Right atrium auricular region (tissue), 2 donors: ENCODE data around the gene EMILIN2. TPM values are rescaled to one million over a fixed set of nuclear protein-coding genes. Genes with fewer than 3 reads are reported as not detected.

Experiments
- DNase-seq: peaks from one replicate; pipeline ENCODE4 v3.0.0-alpha.2; 2019; ENCODE audit warnings: low spot score
- H3K27ac ChIP-seq, 2 donors: fragments of 200-600 bp; sonication (generic); 1 replicate in 1 of 2; 2 replicates in 1 of 2; pipeline ENCODE4 v1.5.1; 2016 to 2019
- H3K27me3 ChIP-seq, 2 donors: fragments of 200-600 bp; sonication (generic); one replicate each; pipeline versions ENCODE4 v1.5.1 to v1.6.0; 2017 to 2019
- H3K36me3 ChIP-seq: fragments of 200-600 bp; sonication (generic); one replicate; pipeline ENCODE4 v1.5.1; 2016
- H3K4me1 ChIP-seq, 2 donors: fragments of 200-600 bp; sonication (generic); one replicate each; pipeline versions ENCODE4 v1.5.1 to v1.6.0; 2017 to 2019
- H3K4me3 ChIP-seq, 2 donors: fragments of 200-600 bp; sonication (generic); 1 replicate in 1 of 2; 2 replicates in 1 of 2; pipeline ENCODE4 v1.5.1; 2017 to 2019; ENCODE audit warnings: mild to moderate bottlenecking in 1 of 2, moderate library complexity in 1 of 2
- H3K9me3 ChIP-seq, 2 donors: fragments of 200-600 bp; sonication (generic); one replicate each; pipeline ENCODE4 v1.5.1; 2019
- CTCF ChIP-seq, 2 donors: fragments of 200-600 bp; sonication (generic); IDR thresholded peaks; one replicate each; pipeline ENCODE4 v1.5.1; 2019; ENCODE audit warnings: antibody characterized with exemption in 2 of 2
- total RNA-seq, 2 donors: library from RNA; depleted of rRNA; stranded (reverse); fragments of >200 nt; gene quantifications; one replicate each; pipeline ENCODE4 v1.1.0, GENCODE V29; 2016

Gene EMILIN2
- total RNA-seq, 2 donors from 2014 or later, result 6.9 to 13.2 TPM

- H3K4me1 ChIP-seq, result no peaks in the 10 kb centered on the region
- no peaks in the 10 kb centered on the region for H3K36me3 ChIP-seq
- no peak overlapping the region for H3K4me3 ChIP-seq
- no peak for DNase-seq
- no peak for TF ChIP-seq CTCF (IDR thresholded peaks at IDR 0.05)
- no peaks in the 10 kb centered on the region for H3K27me3 ChIP-seq
- no peak overlapping the region for H3K27ac ChIP-seq
- H3K9me3 ChIP-seq, result peaks cover 0 to 6% of the 10 kb centered on the region in 2 donors
Observed at GRCh38 chr18:2839202-2839601, 7.6 kb upstream of the EMILIN2 start.

DNA sequence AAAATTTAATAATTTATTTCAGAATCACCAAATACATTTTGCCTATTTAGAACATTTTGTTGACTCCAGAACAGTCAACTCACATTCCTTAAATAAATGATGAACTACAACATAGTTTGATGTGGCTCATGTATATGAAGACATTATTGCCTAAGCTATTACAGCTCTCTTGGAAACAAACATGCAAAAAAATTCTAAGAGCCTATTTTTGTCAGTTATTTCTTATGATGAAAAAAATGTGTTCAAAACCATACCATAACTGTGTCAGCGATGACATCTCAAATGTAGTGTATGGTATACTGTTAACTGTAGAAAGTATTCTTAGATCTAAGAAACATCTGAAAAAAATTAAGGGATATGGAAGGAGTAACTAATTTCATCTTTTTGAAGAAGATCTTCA lies 6.3 kb upstream of the EMILIN2 start:
- DNase-seq, result no peak
- Histone ChIP-seq H3K9me3 (peaks cover 0 to 6% of the 10 kb centered on the region in 2 donors), H3K27ac (no peak overlapping the region), H3K27me3 (no peaks in the 10 kb centered on the region), H3K36me3 (no peaks in the 10 kb centered on the region), H3K4me1 (no peaks in the 10 kb centered on the region), H3K4me3 (no peak overlapping the region)
- no peak for TF ChIP-seq CTCF (IDR thresholded peaks at IDR 0.05)

DNA sequence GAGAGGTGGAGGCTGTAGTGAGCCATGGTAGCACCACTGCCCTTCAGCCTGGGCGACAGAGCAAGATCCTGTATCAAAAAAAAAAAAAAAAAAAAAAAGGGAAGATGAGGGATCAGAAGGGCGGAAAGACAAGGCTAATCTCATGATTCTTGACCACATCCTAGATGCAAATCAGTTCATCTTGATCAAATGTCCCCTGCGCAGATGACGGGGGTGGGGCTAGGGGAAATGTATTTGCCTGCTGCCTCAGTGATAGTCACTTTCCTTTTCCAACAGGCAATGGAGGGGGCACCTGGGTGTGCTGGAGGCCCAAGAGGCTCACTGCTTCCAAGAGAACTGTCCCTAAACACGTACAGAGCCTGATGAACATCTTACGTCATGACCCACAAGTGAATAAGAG lies 3.7 kb upstream of the EMILIN2 start:
- H3K27ac ChIP-seq, result no peak overlapping the region
- no peak overlapping the region for H3K4me3 ChIP-seq
- peaks cover 0 to 4% of the 10 kb centered on the region in 2 donors for H3K27me3 ChIP-seq
- DNase-seq, result no peak
- H3K36me3 ChIP-seq, result no peaks in the 10 kb centered on the region
- no peak for TF ChIP-seq CTCF (IDR thresholded peaks at IDR 0.05)
- peaks cover 0 to 23% of the 10 kb centered on the region in 2 donors for H3K4me1 ChIP-seq
- H3K9me3 ChIP-seq, result no peaks in the 10 kb centered on the region

- H3K27me3 ChIP-seq, result peaks cover 0 to 4% of the 10 kb centered on the region in 2 donors
- no peak for DNase-seq
- no peak overlapping the region for H3K27ac ChIP-seq
- TF ChIP-seq CTCF (IDR thresholded peaks at IDR 0.05), result no peak
- no peaks in the 10 kb centered on the region for H3K36me3 ChIP-seq
- H3K4me1 ChIP-seq, result peaks cover 0 to 29% of the 10 kb centered on the region in 2 donors
- H3K4me3 ChIP-seq, result no peak overlapping the region
- H3K9me3 ChIP-seq, result no peaks in the 10 kb centered on the region
Observed at GRCh38 chr18:2845172-2845571, 1.6 kb upstream of the EMILIN2 start.

DNA sequence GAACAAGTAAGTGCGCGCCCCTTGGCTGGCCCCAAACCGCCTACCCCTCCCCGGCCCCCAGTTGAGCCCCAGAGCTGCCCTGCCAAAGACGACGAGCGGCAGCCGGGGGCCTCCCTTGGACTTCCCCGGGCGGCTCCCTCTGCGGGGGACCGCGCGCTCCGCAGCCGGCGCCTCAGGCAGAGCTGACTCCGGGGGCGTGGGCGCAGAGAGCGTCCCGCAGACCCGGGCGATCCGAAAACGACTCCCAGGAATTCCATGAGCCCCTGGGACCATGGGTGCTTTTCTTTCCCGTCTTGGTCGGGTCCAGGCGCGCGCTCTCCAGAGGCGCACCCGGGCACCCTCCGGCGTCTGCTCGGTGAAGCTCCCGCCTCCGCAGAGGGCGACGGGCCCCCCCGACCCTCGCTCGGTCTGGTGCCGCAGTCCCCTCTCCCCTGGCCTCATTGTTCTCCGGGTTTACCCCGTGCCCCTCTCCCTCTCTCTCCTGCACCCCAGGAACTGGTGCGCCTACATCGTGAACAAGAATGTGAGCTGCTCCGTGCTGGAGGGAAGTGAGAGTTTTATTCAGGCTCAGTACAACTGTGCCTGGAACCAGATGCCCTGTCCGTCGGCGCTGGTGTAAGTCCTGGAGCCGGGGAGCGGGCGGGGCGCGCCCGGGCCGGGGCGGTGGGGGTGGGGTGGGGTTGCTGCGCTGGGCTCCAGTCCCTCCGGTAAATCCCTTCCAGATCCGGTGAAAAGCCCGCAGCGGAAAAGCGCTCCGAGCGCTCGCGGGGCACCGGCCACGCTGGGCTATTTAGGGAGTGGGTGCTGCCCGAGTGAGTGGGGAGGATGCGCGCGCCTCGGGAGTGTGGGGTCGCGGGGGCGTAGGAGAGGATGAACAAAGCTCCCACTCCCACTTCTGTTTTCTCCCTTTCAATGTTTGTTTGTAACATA lies 776 bp downstream of the EMILIN2 start:
- H3K27ac ChIP-seq, result peak overlapping the region; percentile 56 to 67
- peaks cover 0 to 6% of the 10 kb centered on the region in 2 donors for H3K27me3 ChIP-seq
- no peak for TF ChIP-seq CTCF (IDR thresholded peaks at IDR 0.05)
- no peak for DNase-seq
- H3K9me3 ChIP-seq, result no peaks in the 10 kb centered on the region
- H3K4me3 ChIP-seq, result peak overlapping the region; percentile 36 to 59
- H3K4me1 ChIP-seq, result peaks cover 0 to 29% of the 10 kb centered on the region in 2 donors
- no peaks in the 10 kb centered on the region for H3K36me3 ChIP-seq
